Measurements from ENCODE around the gene TTYH3. TPM values are rescaled to one million over a fixed set of nuclear protein-coding genes. Genes with fewer than 3 reads are reported as not detected.

The TTYH3 gene
- total RNA-seq, 2 donors from 2014 or later, result 145 to 152 TPM

GRCh38 chr7:2592375-2592865 lies 39.4 kb upstream of the TTYH3 start:
- no peaks in the 10 kb centered on the region for H3K27me3 ChIP-seq (ENCODE audit: control insufficient read depth, insufficient read depth, low read length, poor library complexity, severe bottlenecking)
- TF ChIP-seq CTCF (conservative IDR thresholded peaks at IDR 0.05), result no peak
- Mint-ChIP-seq H3K36me3 (ENCODE audit: low read depth) (peaks cover 50% of the 10 kb centered on the region), H3K4me3 (no peak overlapping the region), H3K27ac (no peak overlapping the region), H3K4me1 (no peaks in the 10 kb centered on the region), H3K9me3 (no peaks in the 10 kb centered on the region), H3K27me3 (ENCODE audit: insufficient read depth) (no peaks in the 10 kb centered on the region)
- no peaks in the 10 kb centered on the region for H3K4me1 ChIP-seq (ENCODE audit: control insufficient read depth, insufficient read depth, low read length)
- H3K36me3 ChIP-seq (ENCODE audit: control insufficient read depth, insufficient read depth, low read length), result peaks cover 17% of the 10 kb centered on the region
- no peaks in the 10 kb centered on the region for H3K9me3 ChIP-seq (ENCODE audit: control insufficient read depth, low read length)
- DNase-seq, result no peak
- WGBS, 2 experiments (ENCODE audit: insufficient coverage in 1 of 2, insufficient read length in 1 of 2), result 95% methylated on average over 12 to 23 of the region's 23 CpGs
- H3K27ac ChIP-seq (ENCODE audit: low read depth, low read length), result no peak overlapping the region
- H3K4me3 ChIP-seq (ENCODE audit: low read length), result no peak overlapping the region
- H3K9ac ChIP-seq (ENCODE audit: extremely low read depth, low read length, poor library complexity, severe bottlenecking), result no peak overlapping the region

GRCh38 chr7:2593036-2593727 lies 38.6 kb upstream of the TTYH3 start:
- peaks cover 48% of the 10 kb centered on the region for H3K36me3 Mint-ChIP-seq (ENCODE audit: low read depth)
- no peaks in the 10 kb centered on the region for H3K27me3 Mint-ChIP-seq (ENCODE audit: insufficient read depth)
- H3K9me3 Mint-ChIP-seq, result no peaks in the 10 kb centered on the region
- Histone ChIP-seq H3K9ac (ENCODE audit: extremely low read depth, low read length, poor library complexity, severe bottlenecking) (no peak overlapping the region), H3K4me3 (ENCODE audit: low read length) (no peak overlapping the region), H3K36me3 (ENCODE audit: control insufficient read depth, insufficient read depth, low read length) (peaks cover 18% of the 10 kb centered on the region), H3K4me1 (ENCODE audit: control insufficient read depth, insufficient read depth, low read length) (no peaks in the 10 kb centered on the region), H3K9me3 (ENCODE audit: control insufficient read depth, low read length) (no peaks in the 10 kb centered on the region), H3K27me3 (ENCODE audit: control insufficient read depth, insufficient read depth, low read length, poor library complexity, severe bottlenecking) (no peaks in the 10 kb centered on the region), H3K27ac (ENCODE audit: low read depth, low read length) (no peak overlapping the region)
- 95 to 96% methylated on average over 25 to 38 of the region's 38 CpGs for WGBS, 2 experiments (ENCODE audit: insufficient coverage in 1 of 2, insufficient read length in 1 of 2)
- H3K27ac Mint-ChIP-seq, result no peak overlapping the region
- DNase-seq, result no peak
- no peak for TF ChIP-seq CTCF (conservative IDR thresholded peaks at IDR 0.05)
- no peaks in the 10 kb centered on the region for H3K4me1 Mint-ChIP-seq
- no peak overlapping the region for H3K4me3 Mint-ChIP-seq

GRCh38 chr7:2594599-2594998 lies 37.2 kb upstream of the TTYH3 start:
- H3K4me1 ChIP-seq (ENCODE audit: control insufficient read depth, insufficient read depth, low read length), result no peaks in the 10 kb centered on the region
- H3K4me3 ChIP-seq (ENCODE audit: low read length), result no peak overlapping the region
- no peak overlapping the region for H3K27ac ChIP-seq (ENCODE audit: low read depth, low read length)
- Mint-ChIP-seq H3K36me3 (ENCODE audit: low read depth) (peaks cover 53% of the 10 kb centered on the region), H3K27ac (no peak overlapping the region), H3K9me3 (no peaks in the 10 kb centered on the region), H3K4me3 (no peak overlapping the region), H3K4me1 (no peaks in the 10 kb centered on the region), H3K27me3 (ENCODE audit: insufficient read depth) (no peaks in the 10 kb centered on the region)
- H3K9me3 ChIP-seq (ENCODE audit: control insufficient read depth, low read length), result no peaks in the 10 kb centered on the region
- DNase-seq, result no peak
- 93 to 94% methylated on average over 8 to 10 of the region's 10 CpGs for WGBS, 2 experiments (ENCODE audit: insufficient coverage in 1 of 2, insufficient read length in 1 of 2)
- H3K9ac ChIP-seq (ENCODE audit: extremely low read depth, low read length, poor library complexity, severe bottlenecking), result no peak overlapping the region
- TF ChIP-seq CTCF (conservative IDR thresholded peaks at IDR 0.05), result no peak
- no peaks in the 10 kb centered on the region for H3K27me3 ChIP-seq (ENCODE audit: control insufficient read depth, insufficient read depth, low read length, poor library complexity, severe bottlenecking)
- H3K36me3 ChIP-seq (ENCODE audit: control insufficient read depth, insufficient read depth, low read length), result peaks cover 20% of the 10 kb centered on the region

Measured in endodermal cell (in vitro differentiated cells).